SU-DHL-6 (cell line): Measurements from ENCODE around the gene GRK6.

ENCODE experiments used
- H2AFZ ChIP-seq: fragments of 200-600 bp; sonication (generic); 2 replicates; pipeline ENCODE4 v1.6.1; 2014; ENCODE audit warnings: low read depth, mild to moderate bottlenecking, moderate library complexity, mixed read lengths, antibody characterized with exemption, low read length; ENCODE audit not compliant: severe bottlenecking
- H3F3A ChIP-seq: fragments of 200-600 bp; shearing (Covaris generic); 2 replicates; pipeline ENCODE4 v1.6.0; 2016; ENCODE audit warnings: antibody characterized with exemption, mild to moderate bottlenecking; ENCODE audit not compliant: insufficient read depth
- H3K27ac ChIP-seq: fragments of 200-600 bp; sonication (generic); 2 replicates; pipeline ENCODE4 v1.5.1; 2016; ENCODE audit warnings: low read depth, mild to moderate bottlenecking, low read length, moderate library complexity, mixed read lengths
- H3K27me3 ChIP-seq: fragments of 200-600 bp; sonication (generic), shearing (Covaris generic); 2 replicates; pipeline ENCODE4 v1.6.0; 2014; ENCODE audit warnings: mild to moderate bottlenecking, low read length
- H3K36me3 ChIP-seq: fragments of 200-600 bp; sonication (generic); 2 replicates; pipeline ENCODE4 v1.6.1; 2014; ENCODE audit warnings: mild to moderate bottlenecking, low read length, mixed read lengths
- H3K4me2 ChIP-seq: fragments of 300-600, 200-600 bp; shearing (Covaris generic), sonication (generic); 2 replicates; pipeline ENCODE4 v1.6.0; 2014; ENCODE audit warnings: low read length, low read depth, mild to moderate bottlenecking; ENCODE audit not compliant: poor library complexity, severe bottlenecking
- H3K4me3 ChIP-seq: fragments of 200-600 bp; sonication (generic); 2 replicates; pipeline ENCODE4 v1.5.1; 2014; ENCODE audit warnings: antibody characterized with exemption, low read length, mild to moderate bottlenecking, mixed read lengths; ENCODE audit not compliant: insufficient read depth, poor library complexity, severe bottlenecking
- H3K79me2 ChIP-seq: fragments of 200-600 bp; sonication (generic); 2 replicates; pipeline ENCODE4 v1.6.1; 2014; ENCODE audit warnings: mild to moderate bottlenecking, low read length, moderate library complexity; ENCODE audit not compliant: insufficient read depth
- H3K9ac ChIP-seq: fragments of 200-600 bp; sonication (generic); 2 replicates; pipeline ENCODE4 v1.7.0; 2014; ENCODE audit warnings: mild to moderate bottlenecking, low read length
- H3K9me2 ChIP-seq: fragments of 200-600 bp; sonication (generic); replicated peaks from 2 replicates; pipeline ENCODE4 v1.6.1; 2014; ENCODE audit warnings: low read length; ENCODE audit not compliant: insufficient read depth
- H3K9me3 ChIP-seq: fragments of 200-600 bp; sonication (generic); 2 replicates; pipeline ENCODE4 v1.6.1; 2014; ENCODE audit warnings: low read length, mixed read lengths; ENCODE audit not compliant: insufficient read depth
- H4K20me1 ChIP-seq: fragments of 200-600 bp; sonication (generic); 2 replicates; pipeline ENCODE4 v1.6.1; 2014; ENCODE audit warnings: low read depth, mild to moderate bottlenecking, antibody characterized with exemption, low read length, moderate library complexity, mixed read lengths
- CTCF ChIP-seq: fragments of 200-600 bp; sonication (generic); IDR thresholded peaks from one replicate; pipeline ENCODE4 v1.5.1; 2017; ENCODE audit warnings: antibody characterized with exemption, mild to moderate bottlenecking, low read length, moderate library complexity; ENCODE audit not compliant: insufficient read depth, poor library complexity, severe bottlenecking
- EZH2phosphoT487 ChIP-seq: fragments of 200-600 bp; sonication (generic), shearing (Covaris generic); conservative IDR thresholded peaks from 2 replicates; pipeline ENCODE4 v1.6.1; 2018; ENCODE audit warnings: mild to moderate bottlenecking, antibody characterized with exemption, low read length, moderate library complexity, mixed read lengths

The GRK6 gene

GRCh38 chr5:177448244-177448950, 21.9 kb downstream of the GRK6 start:
- Histone ChIP-seq H3K9ac (0 out of 2 replicates have a peak overlapping the region, but pooled peaks have one; percentile 3), H3K4me3 (no peak overlapping the region), H3F3A (peaks cover 21% of the 10 kb centered on the region), H3K4me2 (no peak overlapping the region), H4K20me1 (no peaks in the 10 kb centered on the region), H3K79me2 (no peaks in the 10 kb centered on the region), H2AFZ (no peak overlapping the region), H3K9me2 (no peaks in the 10 kb centered on the region), H3K27me3 (no peaks in the 10 kb centered on the region), H3K36me3 (no peaks in the 10 kb centered on the region), H3K27ac (no peak overlapping the region), H3K9me3 (no peaks in the 10 kb centered on the region)
- TF ChIP-seq CTCF = no peak
- TF ChIP-seq EZH2phosphoT487 = no peak

- Histone ChIP-seq H3K9me2 (no peaks in the 10 kb centered on the region), H3K27ac (no peak overlapping the region), H4K20me1 (peaks cover 3% of the 10 kb centered on the region; the same call in 1 of the 2 replicates), H3K9ac (no peak overlapping the region), H3K79me2 (no peaks in the 10 kb centered on the region), H3K27me3 (no peaks in the 10 kb centered on the region), H2AFZ (no peak overlapping the region), H3K36me3 (no peaks in the 10 kb centered on the region), H3K9me3 (no peaks in the 10 kb centered on the region), H3K4me3 (no peak overlapping the region), H3F3A (peaks cover 21% of the 10 kb centered on the region), H3K4me2 (no peak overlapping the region)
- TF ChIP-seq EZH2phosphoT487 (no peak), CTCF (no peak)
These were observed 22.9 kb downstream of the GRK6 start for GRCh38 chr5:177449140-177450061.

- Histone ChIP-seq H4K20me1 (peaks cover 3% of the 10 kb centered on the region; the same call in 1 of the 2 replicates), H3K79me2 (no peaks in the 10 kb centered on the region), H3K27me3 (no peaks in the 10 kb centered on the region), H3K9me2 (no peaks in the 10 kb centered on the region), H3K36me3 (no peaks in the 10 kb centered on the region), H3K4me3 (no peak overlapping the region), H3K27ac (no peak overlapping the region), H2AFZ (no peak overlapping the region), H3K4me2 (no peak overlapping the region), H3K9me3 (no peaks in the 10 kb centered on the region), H3F3A (peaks cover 10% of the 10 kb centered on the region), H3K9ac (no peak overlapping the region)
- TF ChIP-seq CTCF (no peak), EZH2phosphoT487 (no peak)
These were observed 24.4 kb downstream of the GRK6 start for GRCh38 chr5:177450667-177451424.
